ENCODE results near the gene TMEM129.

DNA sequence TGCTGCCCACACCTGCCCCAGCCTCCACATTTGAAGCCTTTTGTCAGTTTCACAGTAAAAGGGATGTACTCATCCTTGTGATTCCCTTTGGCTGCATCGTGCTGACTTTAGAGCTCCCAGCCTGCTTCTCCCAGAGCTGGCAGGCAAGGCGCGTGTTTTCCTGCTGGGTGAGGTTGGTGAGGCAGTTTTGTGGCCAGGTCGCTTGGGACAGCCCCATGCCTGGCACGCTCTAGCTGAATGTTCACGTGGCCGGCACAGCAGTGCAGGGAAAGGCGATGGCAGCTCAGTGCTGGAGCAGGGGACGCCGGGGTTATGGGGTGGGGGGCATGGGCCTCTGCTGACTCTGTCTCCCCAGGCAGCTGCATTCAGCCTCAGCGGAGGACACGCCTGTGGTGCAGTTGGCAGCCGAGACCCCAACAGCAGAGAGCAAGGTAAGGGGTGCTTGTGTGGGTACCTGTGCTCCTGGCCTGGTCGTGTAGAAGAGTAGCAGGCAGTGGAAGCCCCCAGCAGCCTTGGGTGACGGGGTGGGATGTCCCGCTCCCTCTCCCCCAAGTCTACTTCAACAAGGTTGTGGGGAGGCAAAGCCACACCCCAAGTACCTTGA is 9.5 kb upstream of the TMEM129 start:
- no peak for TF ChIP-seq CTCF (conservative IDR thresholded peaks at IDR 0.05; ENCODE audit: low read depth in 2 of 2)
- no peak for TF ChIP-seq POLR2AphosphoS5 (IDR thresholded peaks at IDR 0.05; ENCODE audit: low read depth)

All from GM23338 (cell line).